ENCODE measurements around the gene RMDN2.

Gene RMDN2

DNA sequence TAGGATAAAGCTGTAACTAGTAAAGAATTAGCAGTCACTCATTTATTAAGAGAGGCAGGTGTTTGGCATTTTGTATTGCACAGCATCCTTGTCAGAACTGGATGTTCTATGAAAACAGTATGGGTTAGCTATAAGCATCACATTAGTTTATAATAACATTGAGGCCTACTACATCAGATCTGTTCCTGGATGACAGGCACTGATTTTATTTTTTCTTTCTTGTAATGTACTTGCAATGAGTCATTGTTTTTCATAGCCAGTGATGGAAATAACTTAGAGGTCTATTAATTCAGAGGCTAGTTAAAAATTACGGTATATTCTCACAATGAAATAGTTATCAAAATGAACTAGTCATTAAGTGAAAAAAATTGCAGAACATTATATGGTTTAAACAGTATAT, 13.0 kb upstream of the RMDN2 start:
- TF ChIP-seq CTCF (IDR thresholded peaks at IDR 0.05): no peak
- Histone ChIP-seq H3K36me3 (ENCODE audit: control insufficient read depth, insufficient read depth, low read length) (no peaks in the 10 kb centered on the region), H3K4me2 (ENCODE audit: low read length) (no peak overlapping the region)

DNA sequence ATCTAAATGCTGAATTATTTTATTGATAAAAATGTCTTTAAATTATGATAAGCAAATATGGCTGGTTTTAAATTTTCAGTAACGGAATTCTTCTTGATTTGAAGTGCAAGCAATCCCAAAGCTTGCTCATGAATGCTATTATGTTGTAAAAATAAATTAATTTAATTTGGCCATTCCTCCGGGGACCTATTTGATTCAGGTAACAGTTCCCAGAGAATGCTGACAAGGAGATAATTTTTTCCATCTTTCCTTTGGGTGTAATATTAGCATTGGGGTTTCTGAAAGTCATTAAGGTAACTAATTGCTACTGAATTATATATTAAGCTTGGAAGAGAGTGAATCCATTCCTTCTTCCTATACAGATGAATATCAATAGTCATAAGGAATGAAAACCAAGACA, 12.5 kb upstream of the RMDN2 start:
- no peaks in the 10 kb centered on the region for H3K36me3 ChIP-seq (ENCODE audit: control insufficient read depth, insufficient read depth, low read length)
- no peaks in the 10 kb centered on the region for H3K27me3 ChIP-seq (ENCODE audit: control insufficient read depth, insufficient read depth, low read length)
- no peak overlapping the region for H3K4me3 ChIP-seq (ENCODE audit: low read depth, low read length)
- H3K4me1 ChIP-seq: no peaks in the 10 kb centered on the region
- no peaks in the 10 kb centered on the region for H3K9me3 ChIP-seq (ENCODE audit: control insufficient read depth, low read length)
- no peaks in the 10 kb centered on the region for H3K79me2 ChIP-seq
- TF ChIP-seq CTCF (IDR thresholded peaks at IDR 0.05): no peak
- H3K9ac ChIP-seq: no peak overlapping the region
- no peak overlapping the region for H3K4me2 ChIP-seq (ENCODE audit: low read length)
- H3K27ac ChIP-seq: no peak overlapping the region
- H2AFZ ChIP-seq: no peak overlapping the region

More for the DNA sequence above, 13.0 kb upstream of the RMDN2 start:
- H3K4me1 ChIP-seq: no peaks in the 10 kb centered on the region
- H3K9ac ChIP-seq: no peak overlapping the region
- no peaks in the 10 kb centered on the region for H3K79me2 ChIP-seq
- H3K4me3 ChIP-seq (ENCODE audit: low read depth, low read length): no peak overlapping the region
- H3K27me3 ChIP-seq (ENCODE audit: control insufficient read depth, insufficient read depth, low read length): no peaks in the 10 kb centered on the region
- H3K27ac ChIP-seq: no peak overlapping the region
- no peak overlapping the region for H2AFZ ChIP-seq
- no peaks in the 10 kb centered on the region for H3K9me3 ChIP-seq (ENCODE audit: control insufficient read depth, low read length)

- Histone ChIP-seq H3K4me1 (no peaks in the 10 kb centered on the region), H3K27ac (no peak overlapping the region), H2AFZ (no peak overlapping the region), H3K79me2 (no peaks in the 10 kb centered on the region), H3K27me3 (ENCODE audit: control insufficient read depth, insufficient read depth, low read length) (no peaks in the 10 kb centered on the region), H3K4me2 (ENCODE audit: low read length) (no peak overlapping the region), H3K4me3 (ENCODE audit: low read depth, low read length) (no peak overlapping the region), H3K9me3 (ENCODE audit: control insufficient read depth, low read length) (no peaks in the 10 kb centered on the region), H3K36me3 (ENCODE audit: control insufficient read depth, insufficient read depth, low read length) (no peaks in the 10 kb centered on the region), H3K9ac (no peak overlapping the region)
- TF ChIP-seq CTCF (IDR thresholded peaks at IDR 0.05): no peak
Measured at GRCh38 chr2:37914340-37914739, 10.7 kb upstream of the RMDN2 start.

DNA sequence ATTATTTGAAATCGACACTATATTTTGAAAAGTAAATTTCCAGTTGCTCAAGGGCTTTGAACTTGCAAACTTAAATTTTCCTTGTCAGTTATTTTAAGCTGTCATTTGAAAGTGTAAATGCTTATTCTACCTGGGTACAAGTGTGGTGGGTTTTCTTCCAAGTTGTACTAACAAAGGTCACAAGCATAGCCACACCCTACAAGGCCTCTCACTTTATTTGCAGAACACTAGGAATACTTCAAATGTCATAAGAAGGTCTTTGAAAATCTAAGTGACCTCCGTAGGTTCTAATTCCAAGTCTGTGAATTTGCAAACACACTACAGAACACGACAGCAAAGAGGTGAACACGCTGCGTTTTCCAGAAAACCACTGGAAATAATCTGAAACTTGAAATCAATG, 9.3 kb upstream of the RMDN2 start:
- no peaks in the 10 kb centered on the region for H3K79me2 ChIP-seq

More for the DNA sequence above, 9.3 kb upstream of the RMDN2 start:
- Histone ChIP-seq H3K9me3 (ENCODE audit: control insufficient read depth, low read length) (no peaks in the 10 kb centered on the region), H3K4me2 (ENCODE audit: low read length) (no peak overlapping the region), H3K4me3 (ENCODE audit: low read depth, low read length) (no peak overlapping the region), H3K9ac (no peak overlapping the region), H3K27ac (no peak overlapping the region), H3K4me1 (no peaks in the 10 kb centered on the region), H3K36me3 (ENCODE audit: control insufficient read depth, insufficient read depth, low read length) (no peaks in the 10 kb centered on the region), H2AFZ (no peak overlapping the region), H3K27me3 (ENCODE audit: control insufficient read depth, insufficient read depth, low read length) (no peaks in the 10 kb centered on the region)
- no peak for TF ChIP-seq CTCF (IDR thresholded peaks at IDR 0.05)

Measured in parathyroid adenoma (tissue), 2 donors.